HG03432 (cell line): Measurements from ENCODE around the gene MED25.

Source experiments
- ATAC-seq: cut with Tn5 transposase; IDR thresholded peaks from one replicate; pipeline ENCODE4 v1.9.1; 2021; ENCODE audit warnings: mild to moderate bottlenecking, moderate library complexity; ENCODE audit not compliant: unreplicated experiment

MED25 gene

DNA sequence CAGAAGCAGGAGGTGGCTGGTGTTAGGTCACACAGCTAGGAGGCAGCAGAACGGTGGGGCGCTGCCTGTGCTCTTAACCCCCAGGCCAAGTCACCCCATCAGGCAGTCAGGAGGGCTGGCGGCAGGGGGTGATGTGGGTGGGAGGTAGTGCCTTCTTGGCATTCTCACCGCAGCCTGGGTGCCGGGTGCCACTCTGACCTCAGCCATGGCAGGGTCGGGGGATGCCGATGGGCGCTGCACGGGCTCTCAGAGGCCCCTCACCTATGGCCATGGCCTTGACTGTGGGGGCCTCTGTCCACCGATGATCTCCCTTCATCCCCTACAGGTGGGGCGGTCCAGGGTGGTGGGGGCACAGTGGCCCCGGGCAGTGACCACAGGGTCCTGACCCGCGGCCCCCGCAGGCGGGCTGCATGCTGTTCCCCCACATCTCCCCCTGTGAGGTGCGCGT is 38.5 kb downstream of the MED25 start:
- ATAC-seq: no peak

DNA sequence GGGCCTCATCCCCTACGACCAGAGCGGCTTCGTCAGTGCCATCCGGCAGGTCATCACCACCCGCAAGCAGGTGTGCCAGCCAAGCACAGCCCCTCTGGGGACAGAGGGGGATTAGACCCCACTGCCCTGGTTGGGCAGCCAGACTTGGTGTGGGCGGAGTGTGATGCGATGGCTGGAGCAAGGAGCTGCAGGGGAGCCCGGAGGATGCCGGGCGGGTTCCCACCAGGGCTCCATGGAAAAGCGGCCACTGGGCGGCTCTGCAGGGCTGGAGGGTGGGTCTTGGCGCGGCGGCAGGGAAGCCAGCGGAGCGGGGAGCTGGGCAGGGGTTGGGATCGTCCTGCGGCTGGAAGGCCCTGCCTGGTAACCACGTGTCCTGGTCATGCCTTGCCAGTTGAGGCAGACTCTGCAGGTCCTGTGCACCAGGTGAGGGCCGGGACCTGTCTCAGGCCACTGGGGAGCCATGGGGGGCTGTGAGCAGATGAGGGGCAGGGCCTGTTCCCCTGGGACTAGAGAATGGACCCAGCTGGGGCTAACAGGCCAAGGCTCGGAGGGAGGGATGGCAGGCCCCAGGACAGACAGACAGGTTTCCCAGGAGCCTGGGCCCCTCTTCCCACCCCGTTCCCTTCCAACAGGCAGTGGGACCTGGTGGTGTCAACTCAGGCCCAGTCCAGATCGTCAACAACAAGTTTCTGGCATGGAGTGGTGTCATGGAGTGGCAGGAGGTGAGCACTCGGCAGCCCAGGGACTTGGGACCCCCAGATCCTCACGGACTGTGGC is 39.2 kb downstream of the MED25 start:
- ATAC-seq: no peak

DNA sequence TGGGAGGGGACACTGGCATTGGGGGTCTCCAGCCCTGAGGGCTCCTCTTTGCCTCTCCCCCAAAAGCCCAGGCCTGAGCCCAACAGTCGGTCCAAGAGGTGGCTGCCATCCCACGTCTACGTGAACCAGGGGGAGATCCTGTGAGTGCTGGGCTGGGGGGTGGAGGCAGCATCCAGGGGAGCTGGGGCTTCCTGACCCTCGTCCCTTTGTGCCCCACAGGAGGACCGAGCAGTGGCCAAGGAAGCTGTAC is 39.7 kb downstream of the MED25 start:
- ATAC-seq: no peak

DNA sequence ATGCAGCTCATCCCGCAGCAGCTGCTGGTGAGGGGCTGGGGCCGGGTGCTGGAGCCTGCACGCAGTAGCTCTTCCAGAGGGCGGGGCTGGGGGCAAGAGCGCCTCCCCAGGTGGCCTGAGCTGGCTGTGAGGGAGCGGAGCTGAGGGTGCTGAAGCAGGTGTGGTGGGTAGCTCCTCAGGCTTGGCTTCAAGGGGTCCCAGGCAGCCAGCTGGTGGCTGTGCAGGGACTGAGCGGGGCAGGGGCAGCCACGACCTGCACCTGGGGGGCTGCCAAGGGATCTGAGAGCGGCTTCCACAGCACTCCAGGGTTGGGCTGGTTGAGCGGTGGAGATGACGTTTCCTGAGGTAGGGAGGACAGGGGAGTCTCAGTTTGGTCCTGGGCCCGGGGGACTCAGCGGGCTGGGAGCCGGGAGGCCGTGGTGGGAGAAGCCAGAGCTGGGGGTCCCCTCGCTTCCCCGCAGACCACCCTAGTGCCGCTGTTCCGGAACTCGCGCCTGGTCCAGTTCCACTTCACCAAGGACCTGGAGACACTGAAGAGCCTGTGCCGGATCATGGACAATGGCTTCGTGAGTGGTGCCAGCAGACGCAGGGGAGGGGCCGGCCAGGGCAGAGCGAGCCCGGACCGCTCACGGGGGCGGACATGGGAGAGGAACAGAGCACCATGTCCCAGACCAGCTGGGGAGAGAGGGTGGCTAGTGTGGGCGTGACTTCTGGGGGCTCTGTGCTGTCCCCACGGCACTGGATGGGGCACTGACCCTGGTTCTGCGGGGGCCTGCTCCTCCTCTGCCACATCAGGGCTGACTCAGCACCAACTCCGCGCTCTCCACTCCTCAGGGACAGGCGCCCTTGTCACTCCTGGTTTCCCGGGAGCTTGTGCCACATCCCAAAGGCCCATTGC is 40.2 kb downstream of the MED25 start:
- no peak for ATAC-seq

DNA sequence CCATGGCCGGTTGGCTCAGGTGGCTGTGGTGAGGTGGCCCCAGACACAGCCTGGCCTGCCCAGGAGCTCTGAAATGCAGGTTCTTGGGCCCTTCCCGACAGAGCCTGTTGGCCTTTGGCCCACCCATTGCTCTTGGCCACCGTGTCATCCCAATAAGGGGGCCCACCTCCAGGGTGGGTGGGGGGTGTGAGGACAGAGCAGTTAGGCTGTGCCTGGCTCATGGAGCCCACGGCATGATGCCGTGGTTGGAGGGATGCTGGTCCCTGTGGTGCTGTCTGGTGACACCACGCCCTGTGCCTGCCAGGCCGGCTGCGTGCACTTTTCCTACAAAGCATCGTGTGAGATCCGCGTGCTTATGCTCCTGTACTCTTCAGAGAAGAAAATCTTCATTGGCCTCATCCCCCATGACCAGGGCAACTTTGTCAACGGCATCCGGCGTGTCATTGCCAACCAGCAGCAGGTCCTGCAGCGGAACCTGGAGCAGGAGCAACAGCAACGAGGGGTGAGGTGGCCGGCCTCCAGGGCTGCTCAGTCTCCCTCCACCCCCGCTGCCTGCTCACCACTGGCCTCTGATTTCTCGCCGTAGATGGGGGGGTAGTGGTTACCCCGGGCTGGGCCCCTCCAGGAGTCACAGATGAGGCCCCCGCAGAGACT is 41.7 kb downstream of the MED25 start:
- no peak for ATAC-seq

DNA sequence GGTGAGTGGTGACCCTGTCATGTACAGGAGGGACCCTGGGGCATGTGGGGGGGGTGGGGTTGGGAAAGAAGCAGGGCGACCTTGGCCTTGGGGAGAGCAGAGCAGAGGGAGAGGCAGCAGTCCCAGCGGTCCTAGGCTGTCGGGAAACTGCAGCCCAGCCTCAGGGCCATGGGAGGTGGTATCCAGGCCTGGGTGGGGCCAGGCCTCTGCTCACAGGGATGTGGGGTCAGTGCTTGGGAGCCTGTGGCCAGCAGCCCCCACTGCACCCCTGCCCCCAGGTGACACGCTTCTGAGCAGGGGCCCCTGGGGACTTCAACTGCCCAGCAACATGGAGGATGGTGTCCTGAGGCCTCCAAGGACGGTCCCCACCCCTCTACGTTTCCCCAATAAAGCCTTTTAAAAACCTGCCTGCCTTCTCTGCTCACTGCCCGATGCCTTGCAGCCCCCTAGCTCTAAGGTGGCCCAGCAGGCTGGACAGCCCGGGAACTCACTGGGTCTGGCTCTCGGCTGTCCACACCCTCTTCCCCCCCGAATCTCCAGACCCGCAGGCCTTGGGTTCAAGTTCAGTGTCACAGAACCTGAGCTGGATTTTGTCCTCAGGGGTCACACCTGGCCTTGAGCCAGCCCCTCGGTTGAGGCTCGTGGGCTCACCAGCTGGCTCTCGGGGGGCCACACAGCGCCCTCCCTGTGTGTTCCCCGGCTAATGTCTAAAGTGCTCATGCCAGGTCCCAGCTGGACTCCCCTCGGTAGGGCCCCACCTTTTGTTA is 42.4 kb downstream of the MED25 start:
- ATAC-seq: no peak

DNA sequence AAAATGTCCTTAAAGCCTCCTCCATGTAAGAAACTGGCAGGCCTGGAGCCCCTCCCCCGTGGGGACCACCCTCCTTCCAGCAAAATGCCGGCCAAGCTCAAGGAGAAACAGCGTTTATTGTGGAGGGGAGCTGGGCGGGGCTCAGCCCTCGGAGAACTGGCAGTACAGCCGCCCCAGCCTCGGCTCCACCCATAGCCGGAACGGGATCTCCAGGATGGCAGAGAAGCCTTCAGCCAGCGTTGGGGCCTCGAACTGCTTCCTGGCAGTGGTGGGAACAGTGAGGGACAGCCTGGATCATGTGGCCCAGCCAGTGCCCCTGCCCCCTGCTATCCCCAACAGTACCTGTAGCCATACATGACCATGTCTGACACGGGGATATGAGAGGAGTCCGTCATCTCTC is 43.0 kb downstream of the MED25 start:
- no peak for ATAC-seq

DNA sequence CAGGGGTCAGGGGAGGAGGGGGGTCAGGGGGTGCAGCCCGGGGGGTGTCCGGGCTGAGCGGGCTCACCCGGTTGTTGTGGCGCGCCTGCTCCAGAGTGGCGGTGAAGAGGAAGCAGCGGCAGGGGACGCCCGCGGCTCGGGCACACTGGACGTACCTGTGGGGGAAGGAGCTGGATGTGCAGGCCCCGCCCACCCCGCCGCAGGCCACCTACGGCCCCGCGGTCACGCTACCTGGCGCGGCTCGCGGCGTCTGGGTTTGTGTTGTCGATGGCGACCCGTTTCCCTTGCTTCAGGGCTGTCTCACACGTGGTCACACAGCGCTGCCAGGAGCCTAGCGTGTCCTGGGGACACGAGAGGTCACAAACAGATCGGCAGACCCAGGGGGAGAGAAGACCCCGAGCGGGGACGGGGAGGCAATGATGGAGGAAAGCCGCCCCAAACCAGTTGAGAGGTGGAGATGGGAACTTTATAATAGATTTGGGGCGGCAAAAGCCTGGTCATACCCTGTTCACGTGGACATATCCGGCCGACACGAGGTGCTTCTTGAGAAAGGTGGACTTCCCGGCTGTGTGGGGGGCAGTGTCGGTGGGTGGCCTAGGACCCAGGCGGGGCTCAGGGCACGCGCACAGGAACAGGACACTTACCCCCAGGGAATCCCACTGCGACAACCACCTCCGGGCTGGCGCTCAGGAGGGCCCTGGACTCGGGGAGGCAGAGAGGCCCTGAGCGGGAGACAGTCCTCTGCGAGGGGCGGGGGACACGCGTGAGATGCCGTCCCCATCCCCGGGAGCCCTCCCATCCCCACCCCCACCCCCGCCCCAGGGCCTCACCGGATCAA is 43.7 kb downstream of the MED25 start:
- ATAC-seq: no peak

DNA sequence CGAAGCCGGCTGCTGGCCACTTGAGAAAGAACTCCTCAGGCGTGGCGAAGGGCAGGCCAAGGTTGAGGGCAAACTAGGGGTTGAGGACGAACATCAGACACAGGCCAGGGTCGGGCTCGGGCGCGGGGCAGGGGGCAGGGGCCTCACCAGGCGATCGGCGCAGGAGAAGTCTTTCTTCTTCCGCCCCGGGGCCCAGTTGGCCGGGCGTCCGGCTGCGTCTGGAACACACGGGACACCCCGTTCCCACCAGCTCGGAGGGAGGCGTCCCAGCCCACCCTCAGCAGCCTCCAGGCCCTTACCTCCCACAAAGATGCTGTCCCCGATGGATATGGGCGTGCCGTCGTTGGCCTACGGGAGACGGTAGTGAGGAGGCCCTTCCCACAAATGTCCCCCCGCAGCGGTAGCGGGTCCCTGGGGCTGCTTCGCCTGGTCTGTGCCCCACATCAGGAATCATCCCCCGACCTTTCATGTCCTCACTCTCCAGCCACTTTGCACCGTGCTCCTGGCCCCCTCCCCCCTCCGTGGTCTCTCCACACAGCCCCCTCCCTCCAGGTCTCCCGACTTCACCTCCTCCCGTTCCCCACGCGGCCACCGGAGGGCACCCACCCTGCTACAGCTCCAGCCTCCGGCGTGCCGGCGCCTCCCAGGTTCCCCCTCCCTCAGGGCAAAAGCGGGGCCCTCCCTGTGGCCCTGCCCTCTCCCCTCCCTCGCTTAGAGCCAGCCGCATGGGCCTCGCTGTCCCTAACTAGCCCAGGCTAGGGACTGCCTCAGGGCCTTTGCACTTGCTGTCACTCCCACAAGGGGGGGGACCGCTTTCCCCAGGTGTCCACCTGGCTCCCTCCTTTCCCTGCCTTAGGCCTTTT is 44.5 kb downstream of the MED25 start:
- ATAC-seq: no peak

DNA sequence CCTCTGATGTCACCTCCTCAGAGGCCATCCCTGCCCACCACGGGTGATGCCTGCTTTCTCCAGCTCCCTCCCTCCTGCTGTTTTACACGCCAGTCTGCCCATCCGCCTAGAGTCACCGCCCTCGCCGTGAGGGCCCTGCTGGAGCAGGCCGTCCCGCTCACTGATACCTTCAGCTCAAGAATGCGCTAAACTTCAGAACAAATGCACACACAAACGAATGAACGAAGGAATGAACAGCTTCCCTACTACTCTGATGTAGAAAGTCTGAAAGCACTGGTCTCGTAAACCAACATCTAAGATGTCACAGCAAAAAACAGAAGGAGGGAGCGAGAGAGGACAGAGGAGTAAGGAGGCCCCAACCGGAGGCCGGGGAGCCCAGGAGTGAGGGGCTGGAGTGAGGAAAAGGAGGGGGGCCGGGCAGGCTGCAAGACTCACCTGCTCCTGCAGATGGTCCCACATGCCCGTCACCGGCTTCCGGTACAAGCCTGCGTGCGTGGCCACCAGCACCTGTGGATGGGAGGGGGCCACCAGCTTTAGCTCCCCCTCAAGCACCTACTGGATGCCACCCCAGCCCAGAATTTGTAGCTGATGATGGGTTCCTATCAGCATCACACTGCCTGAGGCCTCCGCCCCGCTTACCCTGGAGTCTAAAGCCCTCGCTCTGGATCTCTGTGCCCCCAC is 45.3 kb downstream of the MED25 start:
- no peak for ATAC-seq

DNA sequence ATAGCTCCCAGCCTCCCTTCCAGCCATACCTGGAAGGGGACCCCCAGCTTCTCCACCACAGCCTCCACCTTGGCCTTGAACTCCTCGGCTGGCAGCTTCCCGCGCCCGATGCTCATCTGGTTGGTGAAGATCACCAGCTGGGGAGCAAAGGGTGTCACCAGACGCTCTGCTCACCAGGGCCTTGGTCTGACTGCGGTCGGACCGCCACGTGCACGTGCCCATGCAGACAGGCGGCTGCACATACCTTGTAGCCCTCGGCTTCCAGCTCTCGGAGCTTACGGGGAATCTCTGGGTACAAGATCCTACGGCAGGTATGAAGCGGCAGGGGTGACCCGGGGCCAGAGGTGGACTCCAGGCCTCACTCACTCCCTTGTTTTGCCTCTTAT is 45.8 kb downstream of the MED25 start:
- no peak for ATAC-seq

DNA sequence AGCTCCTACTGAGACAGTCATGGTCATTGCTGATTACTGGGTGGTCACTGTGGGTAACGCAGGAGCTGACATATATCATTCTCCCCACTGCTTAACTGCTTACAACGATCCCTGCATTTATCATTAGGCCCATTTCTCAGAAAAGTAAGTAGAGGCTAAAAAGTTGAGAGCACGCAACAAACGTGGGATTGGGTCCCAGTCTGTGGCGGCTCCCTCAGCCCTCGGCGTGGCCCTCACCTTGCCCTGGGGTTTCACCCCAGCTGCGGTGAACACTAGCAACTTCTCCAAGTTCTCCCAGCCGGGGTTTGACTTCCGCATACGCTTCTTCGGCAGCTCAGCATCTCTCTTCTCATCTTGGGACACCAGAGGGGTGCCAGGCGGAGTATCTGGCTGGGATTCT is 46.8 kb downstream of the MED25 start:
- no peak for ATAC-seq

DNA sequence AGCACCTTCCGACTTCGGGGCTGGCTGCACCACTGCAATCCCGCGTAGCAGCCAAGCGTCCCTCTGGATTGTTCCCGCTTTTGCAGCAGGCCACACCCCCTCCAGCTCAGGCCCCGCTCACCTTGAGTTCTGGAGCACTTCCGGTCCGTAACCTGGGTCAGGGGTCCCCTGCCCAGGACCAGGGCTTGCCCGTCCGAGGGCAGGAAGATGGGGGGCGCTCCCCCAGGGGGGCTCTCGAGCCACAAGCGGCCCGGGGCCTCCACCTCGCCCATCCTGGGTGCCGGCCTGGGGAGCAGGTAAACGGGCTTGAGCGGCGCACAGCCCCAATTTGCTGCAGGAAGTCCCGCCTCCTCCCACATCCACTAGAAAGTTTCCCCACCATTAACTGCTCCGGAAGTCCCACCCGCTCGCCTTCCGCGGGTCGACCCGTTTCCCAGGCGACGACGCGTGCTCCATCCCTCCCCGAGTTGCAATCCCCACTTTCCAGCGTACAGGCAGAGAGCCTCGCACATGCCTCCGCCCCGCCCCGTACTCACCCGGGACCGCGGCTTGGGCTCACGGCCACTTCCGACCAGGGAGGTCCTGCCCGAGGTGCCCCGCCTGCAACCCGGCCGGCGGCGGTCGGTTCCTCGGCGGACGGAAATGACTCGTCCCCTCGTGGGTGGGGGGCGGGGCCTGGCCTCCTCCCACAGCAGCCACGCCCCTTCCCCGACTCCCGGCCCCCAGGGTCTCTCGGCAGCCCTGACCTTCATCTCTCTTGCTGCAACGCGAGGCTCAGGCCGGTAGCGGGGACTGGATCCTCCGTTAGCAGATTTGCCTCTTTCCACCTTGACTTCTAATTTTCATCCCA is 49.1 kb downstream of the MED25 start, which contains the start of gene PNKP:
TSS of gene PNKP (minus strand) at position 644 of the 850 bp plus-strand sequence. CDS start at position 272, 372 bp downstream.
- ATAC-seq: peak; percentile 44

DNA sequence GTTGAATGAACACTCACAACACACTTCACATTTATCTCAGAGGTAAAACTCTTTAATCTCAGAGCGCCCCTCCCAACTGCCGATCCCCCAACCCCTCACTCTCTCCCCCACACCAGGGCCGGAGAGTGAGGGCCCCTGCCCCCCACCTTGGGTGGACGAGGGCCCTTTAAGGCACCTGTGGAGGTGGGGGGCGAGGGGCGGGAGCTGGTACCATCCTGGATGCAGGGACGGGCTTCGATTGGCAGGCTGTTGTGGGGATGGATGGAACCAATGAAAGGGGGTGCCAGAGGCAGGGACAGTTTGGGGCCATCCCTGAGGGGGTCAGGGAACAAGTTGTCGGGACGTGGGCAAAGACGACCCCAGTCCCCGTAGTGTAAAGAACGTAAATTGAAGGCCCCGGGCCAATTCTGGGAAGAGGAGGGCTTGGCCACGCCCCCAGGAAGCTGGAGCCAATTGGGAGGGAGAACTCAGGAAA is 51.0 kb downstream of the MED25 start:
- ATAC-seq: peak; percentile 9

DNA sequence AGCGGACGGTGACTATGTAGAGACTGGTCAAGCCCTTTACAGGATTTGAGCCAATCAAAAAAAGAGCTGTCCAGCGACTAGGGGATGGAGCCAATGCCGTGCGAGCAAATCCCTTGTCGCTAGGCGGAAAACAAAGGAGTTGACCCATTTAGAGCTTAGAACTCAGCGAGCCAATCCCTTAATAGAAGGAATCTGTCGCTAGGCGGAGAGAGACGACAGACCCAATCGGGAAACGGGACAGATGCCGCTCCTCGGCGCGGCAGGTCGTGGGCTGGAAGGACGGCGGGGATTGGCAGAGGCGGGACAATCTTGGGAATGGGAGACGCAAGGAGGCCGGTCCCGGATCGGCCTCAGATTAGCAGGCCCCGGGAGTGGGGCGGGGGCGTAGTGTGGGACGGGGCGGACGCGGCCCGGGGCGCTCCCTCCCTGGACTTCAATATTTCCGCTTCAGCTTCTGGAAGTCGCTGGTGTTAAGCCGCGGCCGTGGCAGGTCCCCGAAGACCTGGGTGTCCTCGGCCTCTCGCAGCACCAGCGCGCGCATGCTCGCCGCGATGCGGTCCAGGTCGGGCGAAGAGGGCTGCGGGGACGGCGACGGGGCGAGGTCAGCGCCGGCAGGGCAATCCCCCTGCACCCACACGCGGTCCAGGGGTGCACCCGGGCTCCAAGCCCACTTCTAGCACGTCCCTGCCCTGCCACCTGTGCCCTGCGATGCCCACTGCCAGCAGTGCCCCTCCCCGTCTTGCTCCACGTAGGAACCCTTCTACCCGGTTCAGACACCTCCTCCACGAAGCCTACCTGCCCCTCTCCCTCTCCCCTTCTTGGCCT is 51.6 kb downstream of the MED25 start:
- ATAC-seq: peak; percentile 64

DNA sequence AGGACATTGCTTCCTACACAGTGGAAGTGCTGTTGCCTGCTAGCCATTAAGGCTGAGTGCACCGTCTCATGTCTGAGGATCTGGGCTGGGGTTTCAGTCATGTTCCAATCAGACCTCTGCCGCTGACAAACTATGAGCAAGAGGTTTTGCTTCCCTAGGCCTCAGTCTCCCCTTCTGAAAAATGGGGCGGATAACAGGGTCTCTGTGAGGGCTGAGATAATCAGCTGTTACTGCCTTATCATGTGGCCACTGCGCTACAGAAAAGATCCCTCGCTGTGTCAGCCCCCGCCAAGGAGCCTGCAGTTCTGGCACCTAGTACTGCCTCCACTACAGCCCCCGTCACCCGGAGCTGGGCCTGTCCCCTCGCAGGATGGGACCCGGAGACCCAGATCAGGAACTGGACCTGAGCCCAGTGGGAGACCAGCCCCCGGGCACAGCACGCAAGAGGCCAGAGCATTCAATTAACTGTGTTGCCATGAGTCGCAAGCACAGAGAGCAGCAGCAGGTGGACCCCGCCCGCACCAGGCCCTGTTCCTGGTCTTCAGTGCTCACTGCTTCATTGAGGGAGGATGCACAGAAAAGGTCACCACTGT is 52.3 kb downstream of the MED25 start:
- no peak for ATAC-seq
